HG02610 (cell line): ENCODE measurements around the gene WSB2.

ENCODE experiments used
- ATAC-seq: cut with Tn5 transposase; IDR thresholded peaks from one replicate; pipeline ENCODE4 v1.9.1; 2021; ENCODE audit warnings: mild to moderate bottlenecking, moderate library complexity; ENCODE audit not compliant: unreplicated experiment

WSB2 gene

GRCh38 chr12:118061873-118062843 is 1.2 kb upstream of the WSB2 start:
- ATAC-seq = no peak

- ATAC-seq = peak; percentile 27
Measured at GRCh38 chr12:118060301-118061010, 523 bp downstream of the WSB2 start.

DNA sequence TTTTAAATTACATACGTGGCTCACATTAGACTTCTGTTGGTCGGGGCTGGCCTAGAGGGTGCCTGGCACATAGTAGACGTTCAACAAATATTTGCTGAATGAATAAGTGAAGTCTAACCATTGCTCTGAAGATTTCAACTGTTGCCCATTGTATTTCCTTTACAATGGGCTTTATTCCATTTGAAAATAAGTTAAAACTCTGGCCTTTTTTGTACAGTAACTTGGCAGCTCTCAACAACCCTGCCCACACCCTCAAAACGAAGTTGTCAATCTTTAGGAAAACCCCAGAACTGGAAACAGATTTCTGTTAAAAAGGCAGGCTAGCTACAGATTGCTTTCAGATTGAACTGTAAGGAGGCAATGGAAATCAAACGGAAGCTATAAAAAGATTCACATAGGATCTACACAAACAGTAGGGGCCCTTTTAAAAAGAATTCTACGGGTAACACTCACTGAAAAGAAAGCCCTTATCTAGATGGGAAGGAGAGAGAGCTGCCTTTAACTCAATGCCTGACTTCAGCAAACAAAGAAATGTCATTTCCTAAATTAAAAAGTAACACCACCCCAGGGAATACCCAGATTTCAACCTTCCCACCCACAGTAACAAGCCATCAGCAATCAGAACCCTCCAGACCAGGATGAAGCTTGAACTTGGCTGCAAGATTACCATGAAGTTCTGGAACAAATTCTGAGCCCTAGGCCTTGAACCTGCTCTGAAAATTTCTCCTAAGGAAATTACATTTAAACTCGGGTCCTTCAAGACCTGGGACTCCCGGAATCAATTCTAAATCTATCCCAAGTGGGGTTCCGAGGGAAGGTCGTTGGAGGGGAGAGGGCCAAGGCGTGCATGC is 1.4 kb downstream of the WSB2 start:
- no peak for ATAC-seq

GRCh38 chr12:118058881-118059280 is 2.1 kb downstream of the WSB2 start:
- ATAC-seq = no peak

DNA sequence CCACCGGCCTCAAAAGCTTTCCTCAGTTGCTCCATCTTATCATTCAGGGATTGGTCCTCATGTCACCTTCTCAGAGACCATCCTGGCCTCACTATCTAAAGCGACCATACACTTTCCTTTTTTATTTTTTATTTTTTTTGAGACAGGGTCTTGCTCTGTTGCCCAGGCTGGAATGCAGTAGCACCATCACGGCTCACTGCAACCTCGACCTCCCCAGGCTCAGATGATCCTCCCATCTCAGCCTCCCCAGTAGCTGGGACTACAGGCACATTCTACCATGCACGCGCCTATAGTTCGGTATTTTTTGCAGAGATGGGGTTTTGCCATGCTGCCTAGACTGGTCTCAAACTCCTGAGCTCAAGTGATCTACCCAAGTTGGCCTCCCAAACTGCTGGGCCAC is 2.8 kb downstream of the WSB2 start:
- no peak for ATAC-seq

- no peak for ATAC-seq
Measured at GRCh38 chr12:118055865-118056773, 4.9 kb downstream of the WSB2 start.

DNA sequence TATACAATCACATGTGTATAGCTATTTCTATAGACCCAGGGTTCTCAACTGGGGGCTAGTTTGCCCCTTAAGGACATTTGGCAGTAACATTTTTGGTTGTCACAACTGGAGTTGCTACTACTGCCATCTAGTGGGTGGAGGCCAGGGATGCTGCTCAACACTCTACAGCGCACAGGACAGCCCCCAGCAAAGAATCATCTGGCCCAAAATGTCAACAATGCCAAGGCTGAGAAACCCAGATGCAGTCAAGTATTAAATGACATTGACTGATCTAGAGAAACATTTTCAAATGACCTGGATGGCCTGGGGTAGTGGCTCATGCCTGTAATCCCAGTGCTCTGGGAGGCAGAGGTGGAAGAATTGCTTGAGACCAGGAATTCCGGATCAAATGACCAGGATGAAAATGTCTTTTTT is 5.8 kb downstream of the WSB2 start:
- no peak for ATAC-seq

- ATAC-seq = no peak
Measured at GRCh38 chr12:118053071-118053985, 7.7 kb downstream of the WSB2 start.

DNA sequence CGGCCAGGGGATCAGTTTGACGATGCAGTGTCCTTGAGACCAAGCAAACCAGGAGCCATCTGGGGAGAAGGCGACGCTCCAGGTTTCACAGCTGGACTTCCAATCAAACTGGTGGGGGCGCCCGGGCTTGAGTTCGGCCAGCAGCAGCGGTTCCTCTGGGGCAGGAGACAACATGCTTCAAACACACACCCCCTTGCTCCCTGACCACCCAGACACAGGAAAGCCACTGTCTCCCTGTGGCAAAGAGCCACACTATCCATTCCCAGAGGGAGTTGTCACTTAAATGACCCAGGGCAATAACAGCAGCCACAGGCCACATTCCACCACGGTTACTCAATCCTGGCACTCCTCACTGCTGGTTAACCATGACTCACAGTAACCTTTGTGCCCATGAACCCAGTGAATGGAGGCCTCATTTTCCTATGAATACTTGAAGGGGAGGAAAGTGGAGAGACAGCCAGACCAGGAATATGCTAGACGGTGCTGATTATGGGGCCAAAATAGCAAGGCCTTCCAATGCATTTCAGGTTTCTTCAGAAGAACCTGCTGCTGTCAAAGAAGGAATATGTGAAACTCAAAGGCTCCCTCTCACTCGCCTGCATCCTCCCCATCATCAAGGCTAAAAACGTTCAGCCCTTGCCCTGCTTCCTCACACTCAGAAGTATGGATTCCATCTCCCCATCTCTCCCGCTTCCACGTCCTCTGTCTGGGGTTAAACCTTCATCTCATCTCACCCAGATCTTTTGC is 8.5 kb downstream of the WSB2 start:
- ATAC-seq = no peak

GRCh38 chr12:118050972-118051910 is 9.7 kb downstream of the WSB2 start:
- no peak for ATAC-seq

- ATAC-seq = no peak
Measured at GRCh38 chr12:118046430-118046829, 14.5 kb downstream of the WSB2 start.

- ATAC-seq = no peak
Measured at GRCh38 chr12:118044577-118044976, 16.4 kb downstream of the WSB2 start.

- ATAC-seq = no peak
Measured at GRCh38 chr12:118044075-118044474, 16.9 kb downstream of the WSB2 start.

DNA sequence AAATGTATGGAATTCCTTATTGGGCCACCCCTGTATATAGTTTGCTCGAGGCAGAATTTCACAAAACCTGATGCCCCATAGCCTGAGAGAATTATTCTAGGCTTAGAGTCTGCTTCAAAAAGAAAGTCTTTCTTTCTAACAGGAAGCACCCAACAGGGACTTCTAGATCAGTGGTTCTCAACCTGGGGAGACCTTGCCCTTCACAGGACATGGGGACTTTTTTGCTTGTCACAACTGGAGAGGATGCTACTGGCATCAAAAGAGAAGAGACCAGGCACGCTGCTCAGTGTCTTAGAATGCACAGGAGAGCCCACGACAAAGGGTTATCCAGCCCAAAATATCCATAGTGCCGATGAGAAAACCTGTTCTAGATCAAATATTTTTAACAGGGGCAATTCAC is 18.9 kb downstream of the WSB2 start:
- ATAC-seq = peak; percentile 58

GRCh38 chr12:118038137-118038536 is 22.8 kb downstream of the WSB2 start:
- no peak for ATAC-seq

- ATAC-seq = no peak
Measured at GRCh38 chr12:118036672-118037411, 24.1 kb downstream of the WSB2 start.
